SK-N-MC (cell line): ENCODE data around the gene HSPB1.

ENCODE experiments used
- EZH2 ChIP-seq: fragments of 200-600 bp; sonication (generic); IDR thresholded peaks from one replicate; pipeline ENCODE4 v1.6.1; 2017; ENCODE audit warnings: antibody characterized with exemption
- FOXP2 ChIP-seq: optimal IDR thresholded peaks from 2 replicates; pipeline ENCODE3; 2011; ENCODE audit warnings: mild to moderate bottlenecking, moderate library complexity; ENCODE audit not compliant: insufficient read depth; ENCODE audit errors: extremely low read length, control extremely low read depth
- POLR2AphosphoS5 ChIP-seq: IDR thresholded peaks from 2 replicates; pipeline ENCODE4 v1.6.1; 2012; ENCODE audit warnings: mild to moderate bottlenecking, low read depth, low read length, borderline replicate concordance

GRCh38 chr7:76261931-76262330 lies 40.5 kb upstream of the HSPB1 start:
- TF ChIP-seq FOXP2 (no peak), EZH2 (no peak), POLR2AphosphoS5 (no peak)
